GM21717 (cell line): ENCODE measurements around the gene GALNT1.
"Not testable (repeated sequence)": the region's sequence is repeated elsewhere in the genome, so short reads cannot be mapped to it uniquely, and the experiment has no call there.

Source experiments
- ATAC-seq: cut with Tn5 transposase; IDR thresholded peaks from one replicate; pipeline ENCODE4 v1.9.1; 2021; ENCODE audit warnings: mild to moderate bottlenecking, moderate library complexity; ENCODE audit not compliant: unreplicated experiment

GALNT1 gene

DNA sequence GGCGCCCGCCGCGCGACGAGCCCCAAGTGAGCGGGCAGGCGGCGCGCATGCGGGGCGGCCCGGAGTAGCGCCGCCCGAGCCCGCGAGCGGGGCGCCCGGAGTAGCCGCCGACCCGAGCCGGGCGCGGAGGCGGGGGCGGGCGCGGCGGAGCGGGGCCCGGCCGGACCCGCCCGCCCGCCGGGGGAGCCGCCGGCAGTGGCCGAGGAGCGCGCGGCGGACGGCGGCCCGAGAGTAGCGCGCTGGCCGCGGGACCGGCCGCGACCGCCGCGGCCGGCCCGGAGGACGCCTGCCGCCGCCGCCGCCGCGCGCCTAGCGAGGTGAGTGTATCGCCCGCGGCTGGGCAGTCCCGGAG is at the start of gene GALNT1:
Gene GALNT1 (plus strand): TSS at position 195 of the 352 bp plus-strand sequence. CDS start 72,923 bp downstream, outside the sequence.
- ATAC-seq = no peak

- ATAC-seq = no peak
Measured at GRCh38 chr18:35533916-35534405, 47.6 kb upstream of the GALNT1 start.

DNA sequence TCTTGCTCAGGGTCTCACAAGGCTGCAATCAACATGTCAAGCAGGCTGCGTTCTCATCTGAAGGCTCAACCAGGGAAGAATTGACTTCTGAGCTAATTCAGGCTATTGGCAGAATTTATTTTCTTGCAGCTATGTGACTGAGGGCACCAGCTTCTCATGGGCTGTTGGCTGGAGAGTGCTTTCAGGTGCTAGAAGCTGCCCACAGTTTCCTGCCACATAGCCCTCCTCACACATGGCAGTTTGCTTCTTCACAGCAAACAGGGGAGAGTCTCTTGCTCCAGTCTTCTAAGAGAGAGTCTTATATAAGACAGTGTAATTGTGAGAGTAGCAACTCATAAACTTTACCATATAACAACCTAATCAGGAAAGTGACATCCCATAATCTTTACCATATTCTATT is 46.2 kb upstream of the GALNT1 start:
- no peak for ATAC-seq

DNA sequence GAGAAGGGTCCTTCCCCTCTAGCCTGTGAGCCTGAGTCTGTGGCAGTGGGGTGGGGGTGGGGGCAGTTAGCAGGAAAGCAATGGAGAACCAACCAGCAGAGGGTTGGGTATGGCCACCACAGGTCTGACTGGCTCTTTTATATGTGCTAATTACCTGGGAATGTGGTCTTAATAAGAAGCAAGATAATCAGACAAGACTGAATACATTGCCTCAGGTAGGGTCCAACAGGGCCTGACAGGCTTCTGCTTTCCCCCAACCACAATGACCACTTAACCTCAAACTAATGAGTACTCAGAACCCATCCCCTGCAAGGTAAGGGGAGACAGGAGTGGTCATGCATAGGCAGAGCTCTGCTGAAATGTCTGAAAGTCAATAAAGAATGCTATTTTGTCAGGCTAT is 39.2 kb upstream of the GALNT1 start:
- no peak for ATAC-seq

DNA sequence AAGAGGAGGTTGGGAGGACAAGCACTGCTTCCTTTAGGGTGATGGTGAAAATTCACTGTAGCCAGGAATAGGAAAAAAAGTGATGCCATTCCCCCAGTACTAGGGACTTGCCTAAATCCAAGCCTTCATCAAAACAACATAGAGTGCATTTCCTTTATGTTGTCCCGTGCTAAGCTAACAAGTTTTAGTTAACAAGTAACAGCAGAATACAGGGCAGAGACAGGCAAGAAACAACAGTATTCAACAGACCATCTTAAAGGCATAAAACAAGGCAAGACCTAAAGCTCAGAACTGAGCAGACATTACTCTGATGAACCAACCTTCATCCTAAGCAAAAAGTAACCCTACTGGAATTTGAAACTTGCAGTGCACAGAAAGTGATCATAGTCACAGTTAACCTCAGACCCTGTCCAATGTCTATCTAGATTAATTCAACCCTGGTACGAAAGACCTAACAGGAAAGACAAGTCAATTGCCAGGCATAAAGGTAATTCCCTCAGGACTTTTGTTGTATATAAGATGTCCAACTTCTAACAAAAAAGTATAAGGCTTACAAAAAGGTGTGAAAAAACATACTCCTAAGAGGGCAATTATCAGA is 34.4 kb upstream of the GALNT1 start:
- ATAC-seq = no peak

DNA sequence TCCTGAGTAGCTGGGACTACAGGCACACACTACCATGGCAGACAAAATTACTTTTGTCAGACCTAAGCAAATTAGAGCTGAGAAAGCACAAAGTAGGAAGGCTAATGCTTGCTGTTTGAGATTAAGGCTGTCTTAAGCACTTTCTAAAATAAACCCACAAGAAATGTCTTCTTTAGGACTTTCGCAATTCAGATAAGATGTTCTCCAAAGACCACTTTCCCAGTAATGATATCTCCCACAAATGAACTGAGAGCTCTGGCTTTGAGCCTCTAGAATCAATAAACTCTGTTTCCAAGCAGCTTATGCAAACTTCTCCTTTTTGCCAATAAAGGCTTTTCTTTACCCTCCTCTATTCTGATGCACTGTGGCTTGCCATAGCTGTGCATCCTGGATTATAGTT is 32.0 kb upstream of the GALNT1 start:
- no peak for ATAC-seq

- ATAC-seq = no peak
Measured at GRCh38 chr18:35553300-35553699, 28.2 kb upstream of the GALNT1 start.

- ATAC-seq = not testable (repeated sequence)
Measured at GRCh38 chr18:35555538-35555937, 26.0 kb upstream of the GALNT1 start.

GRCh38 chr18:35559867-35560266 is 21.7 kb upstream of the GALNT1 start:
- no peak for ATAC-seq

GRCh38 chr18:35564795-35565453 is 16.6 kb upstream of the GALNT1 start:
- peak; percentile 79 for ATAC-seq

- no peak for ATAC-seq
Measured at GRCh38 chr18:35566019-35566418, 15.5 kb upstream of the GALNT1 start.

DNA sequence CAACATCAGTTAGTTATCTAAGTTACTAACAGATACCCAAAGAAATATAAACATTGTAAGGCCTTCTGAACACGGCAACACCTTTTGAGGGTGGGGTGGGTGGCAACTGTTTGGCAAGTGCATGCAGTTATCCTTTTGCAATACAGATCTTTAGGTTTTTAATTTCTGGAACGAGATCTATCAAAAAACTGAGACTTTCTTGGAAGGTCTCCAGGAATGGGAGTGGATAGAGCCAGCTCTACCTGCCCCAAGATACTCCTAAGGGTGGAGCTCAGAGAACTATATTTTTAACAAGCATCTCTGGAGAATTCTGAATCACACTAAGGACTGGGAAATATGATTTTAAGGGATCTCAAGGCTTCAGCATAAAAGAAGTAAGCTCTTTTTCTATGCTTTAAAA is 11.4 kb upstream of the GALNT1 start:
- ATAC-seq = no peak

- no peak for ATAC-seq
Measured at GRCh38 chr18:35571138-35571537, 10.4 kb upstream of the GALNT1 start.

- no peak for ATAC-seq
Measured at GRCh38 chr18:35572644-35573043, 8.9 kb upstream of the GALNT1 start.

- no peak for ATAC-seq
Measured at GRCh38 chr18:35573531-35573930, 8.0 kb upstream of the GALNT1 start.

GRCh38 chr18:35576240-35576845 is 5.2 kb upstream of the GALNT1 start:
- not testable (repeated sequence) for ATAC-seq

DNA sequence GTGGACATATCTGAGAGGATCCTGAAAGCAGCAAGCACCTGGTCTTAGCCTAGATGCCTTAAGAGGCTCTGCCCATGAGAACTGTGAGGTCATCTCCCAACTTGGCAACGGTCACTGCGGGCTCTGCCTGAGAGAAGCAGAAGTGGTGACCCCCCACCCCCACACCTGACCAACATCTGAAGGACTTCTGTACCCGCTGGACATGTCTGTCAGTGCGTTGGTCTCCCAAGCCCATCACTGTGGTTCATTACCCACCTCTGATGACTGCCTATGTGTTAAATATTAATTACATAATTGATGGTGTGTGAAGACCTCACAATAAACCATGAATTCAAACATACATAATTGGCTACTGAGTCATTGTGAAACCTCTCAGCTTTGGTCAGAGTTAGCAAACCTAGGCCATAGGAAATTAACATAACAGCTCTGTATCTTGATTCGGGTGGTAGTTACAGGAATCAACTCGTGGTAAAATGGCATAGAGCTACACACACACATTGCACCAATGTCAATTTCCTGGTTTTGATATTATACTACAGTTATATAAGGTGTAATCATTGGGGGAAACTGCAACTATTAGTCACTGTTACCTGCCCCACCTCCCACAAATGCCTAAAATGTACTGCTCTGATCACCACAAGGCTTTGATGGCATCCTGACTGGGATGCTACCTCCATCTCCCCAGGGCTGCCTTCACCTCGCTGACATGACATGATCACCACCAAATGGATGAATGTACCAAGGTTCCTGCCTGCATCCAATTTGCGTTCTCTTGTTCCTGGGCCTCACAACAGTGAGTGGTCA is 4.3 kb upstream of the GALNT1 start:
- ATAC-seq = peak; percentile 54

- no peak for ATAC-seq
Measured at GRCh38 chr18:35578481-35578880, 3.1 kb upstream of the GALNT1 start.

GRCh38 chr18:35578936-35579335 is 2.6 kb upstream of the GALNT1 start:
- ATAC-seq = no peak

- ATAC-seq = peak; percentile 46
Measured at GRCh38 chr18:35580701-35581539, 620 bp upstream of the GALNT1 start.
